Stimulated activated CD4-positive, alpha-beta T cell treated with anti-CD3 and anti-CD28 coated beads, Interleukin-1b, Interleukin-23, amount 100 ng/mL, for 48 hours (primary cell): ENCODE results near the gene COQ2.
"Not testable (repeated sequence)": the region's sequence is repeated elsewhere in the genome, so short reads cannot be mapped to it uniquely, and the experiment has no call there.

ENCODE experiments used
- DNase-seq: peaks from one replicate; pipeline ENCODE4 v3.0.0-alpha.2; 2020

COQ2 gene

DNA sequence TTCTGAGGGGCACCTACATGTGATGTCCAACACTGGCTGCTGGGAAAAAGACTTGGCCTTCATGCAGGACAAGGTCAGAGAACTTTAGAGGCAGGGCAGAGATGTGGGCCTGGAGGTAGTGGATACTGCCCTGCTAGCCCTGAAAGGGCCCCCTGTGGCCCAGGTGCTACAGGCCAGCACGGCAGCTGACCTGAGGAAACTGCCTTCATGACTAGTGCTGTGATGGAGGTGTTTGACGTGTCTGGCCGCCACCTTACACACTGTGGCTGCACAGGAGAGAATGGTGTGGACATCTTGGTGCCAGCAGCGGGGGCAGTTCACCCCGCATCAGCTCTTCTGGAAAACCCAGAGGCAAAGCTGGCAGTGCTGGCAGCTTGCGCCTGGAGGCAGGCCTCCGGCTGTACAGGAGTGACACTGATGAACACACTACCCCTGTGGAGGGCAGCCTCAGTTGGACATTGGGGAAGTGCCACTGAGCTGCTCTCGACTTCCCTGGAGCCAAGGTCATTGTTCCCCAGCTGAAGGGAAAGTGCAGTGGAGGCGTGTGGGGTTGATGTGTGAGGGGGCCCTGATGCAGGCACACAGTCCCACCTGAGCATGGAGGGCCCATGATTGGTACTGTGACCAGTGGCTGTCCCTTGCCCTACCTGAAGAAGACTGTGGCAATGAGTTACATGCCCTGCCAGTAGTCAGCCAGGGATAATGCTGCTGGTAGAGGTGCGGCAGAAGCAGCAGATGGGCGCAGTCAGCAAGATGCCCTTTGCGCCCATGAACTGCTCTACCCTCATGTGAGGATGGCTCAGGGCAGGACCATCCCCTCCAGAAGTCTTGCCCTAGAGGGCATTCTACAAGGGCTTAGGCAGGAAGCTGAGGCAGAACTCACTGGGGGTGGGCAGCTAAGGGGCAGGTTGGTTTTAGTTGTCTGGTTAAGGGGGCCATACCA is 36.9 kb downstream of the COQ2 start:
- DNase-seq = no peak

DNA sequence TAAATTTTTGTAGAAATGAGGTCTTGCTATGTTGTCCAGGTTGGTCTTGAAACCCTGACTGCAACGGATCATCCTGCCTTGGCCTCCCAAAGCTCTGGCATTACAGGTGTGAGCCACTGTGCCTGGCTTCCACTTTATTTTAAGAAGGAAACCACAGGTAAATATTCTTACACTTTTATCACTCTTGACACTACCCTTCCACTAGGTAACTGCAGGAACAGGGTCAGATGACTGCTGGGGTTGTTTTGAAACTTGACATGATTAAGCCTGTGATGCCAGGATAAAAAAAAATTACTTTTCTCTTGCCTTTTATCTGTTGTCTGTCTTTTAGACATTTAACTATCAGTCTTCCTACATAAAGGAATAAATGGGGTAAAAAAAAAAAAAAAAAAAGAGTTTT is 43.5 kb downstream of the COQ2 start:
- DNase-seq = no peak

DNA sequence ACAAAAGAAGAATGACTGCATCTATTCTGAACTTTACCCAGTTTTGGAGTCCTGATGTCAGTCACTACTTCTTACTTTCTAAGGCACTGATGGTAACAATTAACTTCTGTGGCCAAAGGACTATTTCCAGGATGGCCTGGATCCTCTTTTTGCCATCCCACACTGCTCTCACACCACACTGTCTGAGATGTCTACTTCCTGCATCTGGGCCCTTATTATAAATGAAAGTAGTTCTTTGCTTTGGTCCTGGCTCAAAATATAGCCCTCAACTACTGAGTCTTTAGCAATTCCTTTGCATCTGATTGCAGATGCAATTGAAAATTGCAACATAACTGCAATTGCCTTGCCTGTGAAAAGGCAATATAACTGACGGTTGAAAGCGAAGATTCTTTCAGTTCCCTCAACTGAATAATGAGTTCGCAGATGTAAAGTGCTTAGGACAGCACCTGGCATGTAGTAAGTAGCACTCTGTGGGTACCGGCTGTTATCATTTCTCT is 44.2 kb downstream of the COQ2 start:
- no peak for DNase-seq

DNA sequence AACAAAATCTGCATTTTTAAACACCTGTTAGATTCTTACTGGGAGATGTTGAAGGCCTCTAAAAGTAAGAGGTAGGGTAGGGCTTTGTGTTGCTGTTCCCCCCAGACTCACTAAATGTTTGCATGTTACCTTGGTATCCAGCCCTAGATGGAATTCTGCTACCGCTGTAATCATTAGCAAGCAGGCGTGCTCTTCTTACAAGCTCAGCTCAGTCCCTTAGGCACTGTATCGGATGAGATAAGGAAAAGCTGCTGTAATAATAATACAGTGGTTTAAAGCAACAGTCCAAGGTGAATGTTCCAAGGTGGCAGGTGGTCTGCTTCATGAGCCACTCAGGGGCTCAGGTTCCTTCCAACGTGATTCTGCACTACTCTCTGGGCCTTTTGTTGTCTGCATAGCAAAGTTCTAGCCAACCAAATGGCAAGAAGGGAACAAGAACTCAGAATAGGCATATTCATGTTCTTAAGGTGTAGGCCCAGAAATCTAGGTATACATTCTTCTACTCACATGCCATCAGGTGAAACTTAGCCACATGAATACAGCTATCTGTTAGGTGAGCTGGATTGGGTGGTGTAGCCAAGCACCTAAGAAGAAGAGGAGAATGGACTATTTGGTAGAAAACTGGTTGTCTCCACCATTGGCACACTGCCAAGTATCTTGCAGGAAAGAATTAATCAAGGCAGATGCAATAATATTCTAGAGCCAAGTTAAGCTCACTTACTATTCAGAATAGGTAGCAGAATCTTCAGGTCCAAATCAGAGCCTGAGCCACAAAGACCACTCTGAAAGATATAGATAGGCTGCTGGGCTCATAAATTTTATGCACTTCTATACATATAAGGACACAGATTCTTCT is 46.0 kb downstream of the COQ2 start:
- DNase-seq = no peak

DNA sequence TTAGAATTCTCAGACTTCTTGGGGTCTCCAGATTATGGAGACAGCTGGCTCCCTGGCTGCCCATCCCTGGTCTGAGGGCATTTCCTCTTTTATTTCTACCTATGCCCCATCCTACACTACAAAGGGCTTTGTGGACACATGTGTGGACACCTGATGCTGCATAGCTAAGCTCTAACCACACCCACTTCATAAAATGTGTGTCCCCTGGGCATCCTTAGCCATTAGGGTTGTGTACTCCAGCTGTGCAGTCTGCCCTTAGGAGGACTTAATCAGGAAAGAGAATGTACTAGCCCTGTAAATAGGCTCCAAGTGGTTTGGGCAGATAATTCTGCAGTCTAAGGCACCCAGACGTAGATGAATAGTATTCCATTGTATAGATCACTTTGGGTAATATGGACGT is 47.0 kb downstream of the COQ2 start:
- no peak for DNase-seq

DNA sequence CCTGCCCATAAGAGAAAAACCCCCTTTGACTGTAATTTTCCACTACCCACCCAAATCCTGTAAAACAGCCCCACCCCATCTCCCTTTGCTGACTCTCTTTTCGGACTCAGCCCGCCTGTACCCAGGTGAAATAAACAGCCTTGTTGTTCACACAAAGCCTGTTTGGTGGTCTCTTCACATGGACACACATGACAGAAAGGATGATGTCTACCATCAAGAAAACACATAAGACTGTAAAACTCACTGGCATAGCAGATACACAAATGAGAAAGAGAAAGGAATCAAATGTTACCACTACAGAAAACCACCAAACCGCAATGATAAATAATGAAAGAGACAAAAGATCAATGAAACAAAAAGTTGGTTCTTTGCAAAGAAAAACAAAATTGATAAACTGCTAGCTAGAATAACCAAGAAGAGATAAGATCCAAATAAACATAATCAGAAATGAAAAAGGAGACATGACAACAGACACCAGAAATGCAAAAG is 48.9 kb downstream of the COQ2 start:
- DNase-seq = not testable (repeated sequence)

DNA sequence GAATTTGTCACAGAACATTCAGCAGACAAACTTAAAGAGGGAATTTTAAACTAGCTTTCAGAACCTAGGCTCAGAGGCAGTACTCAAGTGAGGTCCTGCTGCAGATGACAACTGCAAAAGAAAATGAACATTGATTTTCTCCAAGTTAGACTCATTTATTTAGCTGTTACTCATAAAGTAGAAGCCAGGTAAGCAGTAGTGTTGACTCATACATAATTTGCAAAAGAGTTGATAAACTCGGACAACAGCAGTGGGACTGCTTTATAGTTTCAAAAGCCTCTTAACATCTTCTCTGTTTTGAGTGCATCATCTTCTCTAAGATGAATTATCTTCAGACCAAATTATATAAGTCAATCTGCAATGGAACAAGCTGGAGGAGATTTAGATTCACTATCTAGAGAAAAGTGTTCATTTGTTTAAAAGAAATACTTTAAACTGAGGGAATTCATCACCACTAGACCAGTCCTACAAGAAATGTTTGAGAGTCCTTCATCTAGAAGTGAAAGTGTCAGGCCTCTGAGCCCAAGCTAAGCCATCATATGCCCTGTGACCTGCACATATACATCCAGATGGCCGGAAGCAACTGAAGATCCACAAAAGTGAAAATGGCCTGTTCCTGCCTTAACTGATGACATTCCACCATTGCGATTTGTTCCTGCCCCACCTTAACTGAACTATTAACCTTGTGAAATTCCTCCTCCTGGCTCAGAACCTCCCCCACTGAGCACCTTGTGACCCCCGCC is 49.5 kb downstream of the COQ2 start:
- no peak for DNase-seq

DNA sequence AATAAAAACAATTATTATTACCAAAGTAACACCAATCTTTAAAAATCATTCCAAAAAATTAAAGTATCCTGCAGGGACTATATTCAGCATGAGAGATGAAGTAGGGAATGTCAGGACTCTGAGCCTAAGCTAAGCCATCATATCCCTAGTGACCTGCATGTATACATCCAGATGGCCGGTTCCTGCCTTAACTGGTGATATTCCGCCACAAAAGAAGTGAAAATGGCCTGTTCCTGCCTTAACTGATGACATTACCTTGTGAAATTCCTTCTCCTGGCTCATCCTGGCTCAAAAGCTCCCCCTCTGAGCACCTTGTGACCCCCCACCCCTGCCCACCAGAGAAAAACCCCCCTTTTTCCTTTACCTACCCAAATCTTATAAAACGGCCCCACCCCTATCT is 50.2 kb downstream of the COQ2 start:
- DNase-seq = not testable (repeated sequence)

DNA sequence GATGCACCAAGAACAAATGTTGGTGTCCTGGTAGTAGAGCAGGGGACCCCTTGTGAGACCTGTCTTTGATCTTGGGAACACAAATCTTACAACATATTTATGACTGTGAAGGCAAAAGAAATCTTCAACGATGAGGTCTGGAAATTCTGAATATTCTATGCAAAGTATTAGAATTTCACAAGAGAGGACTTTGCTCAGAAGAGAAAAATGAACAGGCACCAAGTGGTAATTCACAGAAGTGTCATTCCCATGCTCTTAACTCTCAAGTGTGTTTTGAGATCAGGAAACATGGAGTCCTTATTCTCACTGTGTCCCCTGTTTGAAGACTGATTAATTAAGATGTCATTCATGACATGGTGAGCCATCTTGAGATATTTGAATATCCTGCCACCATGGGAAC is 52.5 kb downstream of the COQ2 start:
- no peak for DNase-seq

DNA sequence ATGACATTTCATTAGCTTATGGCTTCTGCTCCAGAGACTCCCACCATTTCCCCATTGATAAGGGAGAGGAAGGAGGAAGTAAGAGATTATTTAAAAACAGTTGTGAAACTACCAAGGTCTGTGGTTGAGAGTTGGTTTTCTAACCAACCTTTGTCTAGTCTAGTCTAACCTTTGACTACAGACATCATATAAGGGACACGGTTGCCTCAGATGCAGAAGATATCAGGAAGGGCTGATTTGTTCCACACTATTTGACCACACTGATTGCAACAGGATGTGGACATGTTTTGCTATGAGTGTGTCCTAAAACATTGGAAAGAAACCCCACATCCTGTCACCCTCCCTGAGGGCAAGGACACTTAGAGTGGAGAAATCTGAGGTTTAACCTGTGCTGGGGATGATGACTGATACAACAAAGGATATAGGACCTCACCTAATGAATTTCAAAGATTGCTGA is 53.0 kb downstream of the COQ2 start:
- DNase-seq = peak; percentile 32

DNA sequence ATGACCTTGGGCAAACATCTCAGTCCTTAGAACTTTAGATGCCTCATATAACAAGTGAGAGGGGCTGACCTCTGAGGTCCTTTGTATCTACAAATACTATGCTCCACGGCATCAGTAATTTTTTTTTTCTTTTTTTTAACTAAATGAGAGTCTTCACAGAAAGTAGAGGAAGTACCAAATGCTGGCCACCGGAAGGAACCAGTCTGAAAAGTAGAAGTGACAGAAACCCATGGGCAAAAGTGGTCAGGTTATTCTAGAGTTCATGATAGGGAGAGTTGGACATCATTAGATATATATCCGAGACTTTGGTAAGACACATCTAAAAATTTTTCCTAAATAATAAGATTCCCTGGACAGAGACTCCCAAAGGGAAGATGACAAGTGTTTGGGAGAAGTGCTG is 53.7 kb downstream of the COQ2 start:
- no peak for DNase-seq

DNA sequence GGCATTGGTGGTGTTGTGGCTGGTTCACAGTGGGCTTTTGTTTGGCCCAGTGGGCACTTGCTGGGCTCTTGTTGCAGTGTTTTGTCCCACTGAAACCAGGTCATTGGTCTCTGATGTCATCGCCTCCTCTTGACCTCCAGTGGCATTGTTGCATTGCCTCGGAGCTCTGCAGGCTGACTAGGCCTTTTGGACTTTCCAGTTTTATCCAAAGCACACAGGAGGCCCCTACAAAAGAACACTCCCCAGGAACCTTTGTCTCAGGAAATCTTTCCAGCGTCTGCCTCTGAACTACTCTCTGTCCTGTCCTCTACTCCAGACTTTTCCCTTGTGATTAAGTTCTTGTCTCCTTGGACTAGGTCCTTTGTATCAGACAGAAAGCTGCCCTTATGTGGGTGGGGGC is 54.8 kb downstream of the COQ2 start:
- DNase-seq = no peak

DNA sequence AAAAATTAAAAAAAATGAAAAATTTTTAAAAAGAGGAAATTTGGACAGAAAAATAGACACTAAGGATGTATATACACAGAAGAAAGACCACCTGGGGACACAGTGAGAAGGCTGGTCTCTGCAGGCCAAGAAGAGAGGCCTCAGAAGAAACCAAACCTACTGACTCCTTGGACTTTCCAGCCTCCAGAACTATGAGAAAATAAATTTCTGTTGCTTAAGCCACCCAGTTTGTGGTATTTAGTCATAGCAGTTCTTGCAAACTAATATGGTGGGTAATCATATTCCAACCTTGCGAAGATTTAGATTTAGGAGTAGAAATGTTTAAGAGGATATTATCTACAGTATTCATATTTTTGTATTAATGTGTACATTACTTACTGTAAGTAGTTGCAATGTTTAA is 56.4 kb downstream of the COQ2 start:
- DNase-seq = no peak

DNA sequence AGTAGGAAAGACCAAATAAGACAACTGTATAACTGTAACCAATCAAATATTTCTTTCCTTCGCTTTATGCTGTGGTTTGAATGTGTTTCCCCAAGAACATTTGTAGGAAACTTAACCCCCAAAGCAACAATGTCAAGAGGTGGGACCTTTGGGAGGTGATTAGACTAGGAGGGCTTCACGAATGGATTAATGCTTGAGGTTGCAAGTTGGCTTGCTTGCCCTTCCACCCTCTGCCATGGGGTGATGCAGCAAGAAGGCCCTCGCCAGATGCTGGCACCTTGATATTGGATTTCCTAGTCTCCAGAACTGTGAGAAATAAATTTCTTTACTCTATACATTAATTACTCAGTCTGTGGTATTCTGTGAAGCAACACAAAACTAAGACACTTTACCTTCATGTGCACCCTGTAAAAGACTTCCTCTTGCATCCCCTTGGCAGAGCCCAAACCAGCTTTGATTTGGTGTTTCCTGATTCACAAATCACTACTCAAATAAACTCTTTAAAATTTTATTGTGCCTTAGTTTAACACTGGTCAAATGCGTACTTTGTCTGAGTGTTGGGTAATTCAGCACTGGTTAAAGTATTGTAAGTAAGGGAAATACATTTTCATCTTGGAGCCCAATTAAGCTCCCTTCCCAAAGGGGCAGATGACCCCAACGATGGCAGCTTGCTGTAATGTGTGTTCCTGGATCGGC is 59.9 kb downstream of the COQ2 start:
- DNase-seq = no peak

DNA sequence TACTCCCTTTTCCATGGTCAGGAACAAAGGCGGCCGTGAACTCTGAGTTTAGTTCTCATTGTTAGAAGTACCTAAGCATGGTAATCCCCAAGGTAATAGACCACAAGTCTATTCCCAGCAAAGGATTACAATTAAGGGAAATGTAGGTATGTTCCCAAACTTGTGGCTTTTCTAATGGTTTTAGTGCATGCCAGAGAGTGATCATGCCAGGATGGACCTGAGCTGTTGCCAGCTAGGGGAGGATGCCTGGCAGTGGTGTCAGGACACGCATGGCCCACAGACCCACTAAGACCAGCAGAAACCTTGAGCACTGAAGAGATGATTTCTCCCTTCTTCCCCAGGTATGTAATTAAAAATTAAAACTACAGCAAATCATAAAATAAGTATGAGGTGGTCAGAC is 60.8 kb downstream of the COQ2 start:
- DNase-seq = no peak

DNA sequence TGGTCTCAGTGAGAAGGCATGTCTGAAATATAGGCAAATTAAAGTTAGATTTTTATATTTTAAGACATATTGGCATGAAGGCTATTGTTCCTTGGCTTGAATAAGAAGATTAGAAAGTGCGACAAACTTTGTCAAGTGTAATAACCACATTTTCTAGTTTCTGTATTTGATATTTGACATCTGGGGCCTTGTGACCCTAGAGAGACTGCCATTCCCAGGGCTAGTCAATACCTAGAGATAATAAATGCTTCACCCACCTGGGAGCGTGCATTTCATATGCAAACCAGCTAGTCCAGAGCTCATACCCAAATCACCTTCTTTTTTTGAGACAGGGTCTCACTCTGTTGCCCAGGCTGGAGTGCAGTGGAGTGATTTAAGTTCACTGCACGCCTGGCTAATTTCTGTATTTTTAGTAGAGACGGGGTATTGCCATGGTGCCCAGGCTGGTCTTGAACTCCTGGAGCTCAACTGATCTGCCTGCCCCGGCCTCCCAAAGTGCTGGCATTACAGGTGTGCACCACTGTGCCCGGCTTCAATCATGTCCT is 62.6 kb downstream of the COQ2 start:
- no peak for DNase-seq

DNA sequence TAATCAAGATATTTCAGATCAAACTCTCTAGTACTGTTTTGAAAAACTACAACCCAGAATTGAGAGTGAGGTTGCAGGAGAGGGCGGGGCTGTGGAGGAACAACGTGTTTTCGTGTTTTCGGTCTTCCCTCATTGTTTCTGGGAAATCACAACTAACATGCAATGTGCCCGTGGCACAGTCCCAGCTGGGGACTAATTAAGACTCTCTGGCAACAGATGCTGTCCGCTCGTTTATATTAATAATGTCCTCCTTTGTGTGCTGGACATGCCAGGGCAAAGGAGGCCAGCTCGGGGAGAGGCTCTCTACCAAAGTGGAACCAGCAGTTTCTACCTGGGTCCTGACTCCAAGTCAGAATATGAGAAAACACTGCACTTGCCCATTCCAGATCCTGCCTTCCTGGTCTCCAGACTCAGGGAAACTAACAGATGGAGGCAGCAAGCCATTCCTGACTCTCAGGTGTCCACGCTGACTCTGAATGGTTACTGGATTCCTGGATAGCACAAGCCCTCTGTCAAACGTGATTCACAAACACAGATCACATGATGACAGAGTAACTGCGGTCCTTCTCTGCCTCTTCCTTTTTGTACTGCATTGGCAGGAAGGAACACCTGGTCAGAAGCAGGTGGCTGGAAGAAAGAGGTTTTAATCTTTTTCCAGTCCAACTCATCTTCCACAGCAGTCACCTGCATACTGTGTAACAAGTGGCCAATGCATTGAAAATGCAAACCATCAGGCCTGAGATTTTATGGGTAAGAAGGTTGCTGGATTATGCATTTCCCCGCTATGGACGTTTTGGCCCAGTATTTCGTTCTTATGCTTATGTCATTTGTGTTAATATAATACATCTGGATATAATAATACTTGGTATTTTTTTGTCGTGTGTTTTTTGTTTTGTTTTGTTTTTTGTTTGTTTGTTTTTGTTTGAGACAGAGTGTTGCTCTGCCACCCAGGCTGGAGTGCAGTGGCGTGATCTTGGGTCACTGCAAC is 65.0 kb downstream of the COQ2 start:
- DNase-seq = peak; percentile 68

DNA sequence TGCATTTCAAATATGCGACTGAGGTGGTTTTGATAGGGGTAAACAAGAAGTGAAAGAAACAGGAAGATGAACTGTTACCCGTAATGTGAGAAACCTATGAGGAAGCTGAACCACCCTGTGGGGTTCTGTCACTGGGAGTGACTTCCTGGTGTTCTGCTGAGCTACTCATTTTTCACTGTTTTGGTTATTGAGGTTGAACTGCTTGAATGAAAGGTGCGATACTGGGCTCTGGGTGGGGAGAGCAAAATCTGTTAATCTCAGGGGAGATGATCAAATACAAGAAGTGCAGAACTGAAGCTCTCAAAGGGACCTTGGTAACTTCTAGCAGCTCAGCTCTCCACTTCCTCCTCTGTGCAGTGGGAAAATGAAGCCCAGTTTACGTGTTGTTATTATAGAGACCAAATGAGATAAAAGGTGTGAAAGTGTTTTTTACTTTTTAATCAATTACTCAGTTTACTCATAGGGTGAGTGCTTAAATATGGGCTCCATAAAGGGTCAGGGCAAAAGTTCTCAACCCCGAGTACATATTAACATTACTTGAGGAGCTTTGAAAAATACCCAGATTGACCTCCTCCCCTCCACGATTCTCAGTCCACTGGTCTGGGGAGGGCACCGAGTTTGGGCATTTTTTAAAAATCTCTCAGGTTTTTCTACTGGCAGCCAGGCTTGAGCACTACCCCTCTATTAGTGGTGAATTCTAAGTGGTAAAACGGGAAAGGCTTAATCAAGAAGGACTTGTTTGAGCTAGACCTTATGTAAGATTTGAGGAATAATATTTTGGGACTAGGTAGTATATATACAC is 66.7 kb downstream of the COQ2 start:
- DNase-seq = peak; percentile 62

DNA sequence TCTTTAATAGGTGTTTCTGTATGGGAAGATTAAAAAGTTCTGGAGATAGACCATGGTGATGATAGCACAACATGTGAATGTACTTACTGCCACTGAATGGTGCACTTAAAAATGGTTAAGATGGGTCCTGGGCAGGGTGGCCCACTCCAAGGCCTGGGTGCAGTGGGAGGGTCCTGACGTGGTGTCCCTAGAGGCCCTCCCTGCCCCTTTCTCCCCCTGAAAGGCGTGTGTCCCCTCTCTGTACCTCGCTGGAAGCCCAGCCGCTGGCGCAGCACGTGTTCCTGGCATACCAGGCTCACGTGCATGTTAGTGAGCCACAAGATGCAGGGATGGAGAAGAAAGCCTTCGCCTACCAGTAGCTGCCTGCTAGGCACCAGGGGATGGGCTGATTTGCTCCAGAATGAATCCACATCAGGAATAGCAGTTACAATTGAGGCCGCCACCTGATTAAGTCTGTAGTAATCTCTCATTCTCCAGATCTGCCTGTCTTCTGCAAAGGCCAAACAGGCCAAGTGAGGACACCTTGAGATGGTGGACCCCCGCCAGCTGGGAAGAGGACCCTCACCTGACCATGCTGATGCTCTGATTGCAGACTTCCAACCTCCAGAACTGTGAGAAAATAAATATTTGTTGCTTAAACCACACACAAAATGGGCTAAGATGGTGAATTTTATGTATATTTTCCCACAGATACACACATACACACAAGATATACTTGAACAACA is 67.5 kb downstream of the COQ2 start:
- no peak for DNase-seq
